ENCODE results near the gene PEX6.

The PEX6 gene

GRCh38 chr6:42996513-42996912, 17.5 kb upstream of the PEX6 start:
- DNase-seq (ENCODE audit: extremely low read depth in 1 of 2, low read depth in 1 of 2): no peak

DNA sequence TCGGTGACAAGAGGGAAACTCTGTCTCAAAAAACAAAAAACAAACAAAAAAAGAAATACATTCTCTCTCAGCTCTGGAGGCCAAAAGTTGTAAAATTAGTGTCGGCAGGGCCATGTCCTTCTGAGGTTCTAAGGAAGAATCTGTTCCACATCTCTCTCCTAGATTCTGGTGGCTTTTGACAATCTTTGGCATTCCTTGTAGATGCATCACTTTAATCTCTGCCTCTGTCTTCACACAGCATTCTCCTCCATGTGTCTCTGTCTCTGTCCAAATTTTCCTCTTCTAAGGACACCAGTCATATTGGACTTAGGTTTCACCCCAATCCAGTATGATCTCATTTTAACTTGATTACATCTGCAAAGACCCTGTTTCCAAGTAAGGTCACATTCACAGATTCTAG, 14.5 kb upstream of the PEX6 start:
- DNase-seq (ENCODE audit: extremely low read depth in 1 of 2, low read depth in 1 of 2): no peak

- no peak for DNase-seq (ENCODE audit: extremely low read depth in 1 of 2, low read depth in 1 of 2)
Observed at GRCh38 chr6:42989923-42990322, 10.9 kb upstream of the PEX6 start.

DNA sequence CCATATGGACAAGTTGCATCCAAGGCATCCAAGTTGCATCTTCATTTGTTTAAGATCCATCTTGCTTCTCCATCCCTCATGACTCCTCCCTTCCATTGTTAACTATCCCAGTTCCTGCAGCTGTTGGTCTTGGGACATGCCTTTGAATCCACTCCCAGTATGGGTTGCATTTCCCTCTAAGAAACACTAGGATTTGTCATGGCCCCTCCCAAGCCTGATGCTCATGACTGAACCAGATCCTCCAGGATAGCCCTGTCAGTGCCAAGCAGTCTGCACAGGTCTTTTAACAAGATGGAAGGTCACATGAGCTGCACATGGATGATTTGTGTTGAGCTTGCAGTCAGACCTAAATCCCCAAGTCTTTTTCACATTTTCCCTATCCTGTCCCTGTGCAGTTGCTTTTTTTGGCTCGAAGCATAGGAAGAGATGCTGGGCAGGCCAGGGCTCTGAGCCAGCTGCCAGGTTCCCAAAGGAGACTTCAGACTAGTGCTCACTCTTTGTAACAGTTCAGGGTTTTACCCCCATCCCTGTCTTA, 9.6 kb upstream of the PEX6 start:
- DNase-seq (ENCODE audit: extremely low read depth in 1 of 2, low read depth in 1 of 2): no peak

DNA sequence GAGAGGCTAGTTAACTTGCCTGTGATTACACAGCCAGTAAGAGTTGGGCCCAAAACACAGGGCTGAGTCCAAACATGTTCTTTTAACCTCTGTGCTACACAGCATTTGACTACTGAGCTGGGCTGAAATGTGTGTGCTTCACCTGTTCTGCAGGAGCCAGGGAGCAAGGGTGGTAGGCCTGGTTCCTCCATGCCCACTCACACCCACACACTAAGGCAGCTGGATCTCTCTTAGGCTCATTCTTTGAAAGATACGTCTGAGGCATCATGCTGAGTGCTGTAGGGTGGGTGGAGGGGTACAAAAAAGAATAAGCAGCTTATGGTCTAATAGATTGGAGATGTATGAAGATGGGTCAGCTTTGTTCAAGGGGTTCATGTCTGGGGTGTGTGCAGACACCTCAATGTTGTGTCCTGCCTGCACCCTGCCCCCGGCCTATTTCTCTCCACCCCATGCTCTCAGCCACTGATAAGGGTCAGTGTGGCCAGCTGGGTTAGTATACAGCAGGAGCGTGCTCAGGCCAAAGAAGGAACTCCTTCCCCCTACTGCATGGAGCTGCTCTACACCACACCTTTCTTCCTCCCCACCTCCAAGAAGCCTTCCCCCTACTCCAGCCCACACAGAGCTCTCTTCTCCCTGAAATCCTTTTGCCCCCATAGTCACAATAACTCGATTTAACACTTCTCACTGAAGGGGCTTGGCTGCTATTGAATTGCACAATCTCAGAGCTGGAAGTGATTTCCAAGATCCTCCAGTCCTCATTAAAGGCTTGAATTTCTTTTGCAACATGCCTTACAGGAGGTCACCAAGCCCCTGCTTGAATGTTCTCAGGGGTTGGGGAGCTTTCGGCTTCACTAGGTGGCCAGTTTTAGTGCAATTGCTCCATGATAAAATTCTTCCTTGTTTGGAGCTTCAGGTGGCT, 8.8 kb upstream of the PEX6 start:
- DNase-seq (ENCODE audit: extremely low read depth in 1 of 2, low read depth in 1 of 2): no peak

DNA sequence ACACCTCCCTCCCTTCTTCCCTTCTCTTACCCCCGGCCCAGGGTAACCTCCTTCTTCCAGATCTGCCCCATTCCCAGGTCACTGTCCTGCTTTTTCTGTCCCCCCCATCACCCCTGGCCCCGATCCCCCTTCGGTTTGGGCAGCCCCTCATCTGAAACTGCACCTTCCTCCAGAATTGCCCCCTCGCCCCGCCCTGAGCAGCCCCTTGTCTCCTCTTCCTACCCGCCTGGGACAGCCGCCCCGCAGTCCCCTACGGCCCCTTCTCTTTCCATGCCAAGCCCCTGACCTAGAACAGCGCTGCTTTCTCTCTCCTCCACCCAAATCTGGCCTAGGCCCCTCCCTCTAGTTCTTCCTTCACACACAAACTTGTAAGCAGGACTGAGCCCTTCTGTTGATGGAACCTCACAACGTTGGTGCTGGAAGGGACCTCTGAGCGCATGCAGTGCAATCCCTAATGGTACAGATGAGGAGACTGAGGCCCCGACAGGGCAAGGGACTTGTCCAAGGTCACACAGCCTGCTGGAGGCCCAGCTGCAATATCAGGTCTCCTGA, 6.0 kb upstream of the PEX6 start:
- DNase-seq (ENCODE audit: extremely low read depth in 1 of 2, low read depth in 1 of 2): no peak

DNA sequence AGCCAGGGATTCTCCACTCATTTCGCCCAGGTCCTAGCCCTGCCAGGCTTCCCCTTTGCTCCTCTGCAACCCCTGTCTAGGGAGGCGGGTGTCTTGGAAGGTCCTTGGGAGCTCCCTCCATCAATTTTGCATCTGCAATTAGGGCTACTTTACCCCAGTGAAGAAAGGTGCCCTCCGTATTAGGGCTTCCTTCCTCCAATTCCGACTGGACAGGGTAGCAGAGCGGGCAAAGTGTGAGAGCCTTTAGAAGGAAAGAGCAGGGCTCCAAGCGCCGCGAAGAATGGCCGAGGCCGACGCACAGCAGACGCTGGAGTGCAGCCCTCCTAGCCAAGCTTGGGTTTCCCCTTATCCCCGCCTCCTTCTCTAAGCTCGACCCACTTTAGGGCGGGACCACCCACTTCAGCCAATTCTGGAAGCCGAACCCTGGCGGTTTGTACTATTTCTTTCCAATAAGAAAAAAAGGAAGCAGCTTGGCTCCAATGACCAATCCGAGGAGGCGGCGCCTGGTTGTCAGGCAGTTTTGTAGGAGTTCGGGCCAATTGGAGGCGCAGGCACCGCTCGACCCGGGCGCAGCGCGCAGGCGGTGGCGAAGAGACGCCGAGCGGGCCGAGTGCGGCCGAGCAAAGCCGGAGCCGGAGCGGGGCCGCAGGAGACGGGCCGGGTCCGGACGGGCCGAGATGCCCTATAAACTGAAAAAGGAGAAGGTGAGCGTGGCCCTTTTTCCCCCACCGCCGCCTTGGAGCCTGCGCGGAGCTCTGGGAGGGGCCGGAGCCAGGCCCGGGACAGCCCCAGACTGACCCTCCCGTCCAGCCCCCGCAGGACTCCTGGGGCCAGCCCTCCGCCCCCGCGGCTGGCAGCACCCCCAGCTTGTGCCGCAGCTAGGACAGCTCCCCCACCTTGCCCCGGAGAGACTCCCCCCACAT, 5.3 kb upstream of the PEX6 start, which contains the start of gene PPP2R5D:
Gene PPP2R5D (plus strand): TSS at position 570 of the 923 bp plus-strand sequence. CDS start 108 bp downstream, at position 678.
- peak; percentile 92 to 97 for DNase-seq (ENCODE audit: extremely low read depth in 1 of 2, low read depth in 1 of 2)

- no peak for DNase-seq (ENCODE audit: extremely low read depth in 1 of 2, low read depth in 1 of 2)
Observed at GRCh38 chr6:42981836-42982235, 2.9 kb upstream of the PEX6 start.

GRCh38 chr6:42979523-42980177, 669 bp upstream of the PEX6 start:
- no peak for DNase-seq (ENCODE audit: extremely low read depth in 1 of 2, low read depth in 1 of 2)

DNA sequence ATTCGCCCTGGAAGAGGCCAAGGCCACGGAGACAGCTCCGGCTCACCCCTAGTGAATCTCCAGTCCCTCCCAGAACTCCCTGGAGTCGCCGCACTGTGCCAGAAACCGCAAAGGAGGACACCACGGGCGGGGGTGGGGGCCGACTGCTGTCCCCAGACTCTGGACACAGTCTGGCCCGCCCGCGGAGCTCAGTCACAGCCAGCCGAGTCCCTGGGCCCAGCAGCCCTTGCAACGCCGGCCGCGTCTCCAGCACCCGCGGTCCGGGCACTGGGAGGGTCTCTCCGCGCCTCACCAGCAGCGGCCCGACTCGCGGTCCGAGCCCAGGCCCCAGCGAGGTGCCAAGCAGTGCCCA, 518 bp downstream of the PEX6 start:
- DNase-seq (ENCODE audit: extremely low read depth in 1 of 2, low read depth in 1 of 2): no peak

GRCh38 chr6:42974919-42975505, 4.0 kb downstream of the PEX6 start:
- no peak for DNase-seq (ENCODE audit: extremely low read depth in 1 of 2, low read depth in 1 of 2)

DNA sequence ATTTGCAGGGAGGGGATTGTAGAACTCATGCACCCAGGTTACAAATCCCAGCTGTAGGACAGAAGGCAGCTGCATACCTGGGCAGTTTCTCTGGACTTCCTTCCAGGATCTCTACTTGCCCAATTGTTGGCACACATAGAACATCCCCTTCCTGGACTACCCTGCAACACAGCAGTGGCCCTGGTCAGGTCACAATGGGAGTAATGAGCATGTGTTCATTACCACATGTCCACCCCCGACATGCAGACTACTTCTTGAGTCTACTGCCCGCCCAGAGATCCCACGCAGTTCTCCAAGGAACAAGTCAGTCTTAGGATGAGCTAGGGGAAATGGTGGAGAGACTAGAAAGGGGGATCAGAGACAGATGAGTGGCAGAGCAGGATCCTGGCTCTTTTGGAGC, 5.1 kb downstream of the PEX6 start:
- no peak for DNase-seq (ENCODE audit: extremely low read depth in 1 of 2, low read depth in 1 of 2)

- DNase-seq (ENCODE audit: extremely low read depth in 1 of 2, low read depth in 1 of 2): no peak
Observed at GRCh38 chr6:42971746-42972327, 7.1 kb downstream of the PEX6 start.

- DNase-seq (ENCODE audit: extremely low read depth in 1 of 2, low read depth in 1 of 2): no peak
Observed at GRCh38 chr6:42970871-42971612, 7.9 kb downstream of the PEX6 start.

DNA sequence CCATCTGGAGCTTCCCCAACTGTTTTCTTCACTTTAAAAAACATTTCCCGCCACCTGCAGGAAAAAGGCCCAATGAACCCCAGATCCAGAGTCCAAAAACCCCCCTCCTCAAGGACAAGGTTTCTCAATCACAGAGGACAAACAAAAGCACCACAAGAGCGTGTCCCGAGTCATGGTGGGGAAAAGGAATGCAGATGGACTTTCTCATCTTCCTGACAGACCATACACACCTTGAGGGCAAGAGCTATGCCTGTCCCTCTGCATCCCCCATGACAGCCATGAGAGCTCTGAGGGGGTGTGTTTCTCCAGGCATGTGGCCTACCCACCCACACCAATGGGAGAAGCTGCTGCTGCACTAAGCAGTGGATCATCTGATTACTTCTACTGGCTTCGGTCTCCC, 9.0 kb downstream of the PEX6 start:
- no peak for DNase-seq (ENCODE audit: extremely low read depth in 1 of 2, low read depth in 1 of 2)

GRCh38 chr6:42969431-42969830, 9.6 kb downstream of the PEX6 start:
- no peak for DNase-seq (ENCODE audit: extremely low read depth in 1 of 2, low read depth in 1 of 2)

DNA sequence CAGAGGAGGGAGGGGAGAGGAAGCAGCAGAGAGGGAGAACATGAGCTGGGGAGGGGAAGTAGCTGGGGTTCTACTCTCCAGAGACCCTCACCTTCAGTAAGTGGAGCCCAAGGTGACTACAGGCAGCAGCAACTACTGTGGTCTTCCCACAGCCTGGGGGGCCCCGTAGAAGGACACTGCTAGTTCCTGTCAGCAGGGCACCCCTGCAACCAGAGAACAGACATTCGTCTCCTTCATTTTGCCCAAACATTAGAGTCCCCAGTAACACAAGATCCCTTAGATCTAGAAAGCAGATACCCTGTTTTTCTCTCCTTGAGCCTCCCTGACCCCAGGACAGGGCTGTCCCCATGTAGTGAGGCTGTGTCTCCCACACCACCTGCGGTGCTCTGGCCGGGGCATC, 10.2 kb downstream of the PEX6 start:
- DNase-seq (ENCODE audit: extremely low read depth in 1 of 2, low read depth in 1 of 2): no peak

GRCh38 chr6:42968126-42968701, 10.8 kb downstream of the PEX6 start:
- no peak for DNase-seq (ENCODE audit: extremely low read depth in 1 of 2, low read depth in 1 of 2)

DNA sequence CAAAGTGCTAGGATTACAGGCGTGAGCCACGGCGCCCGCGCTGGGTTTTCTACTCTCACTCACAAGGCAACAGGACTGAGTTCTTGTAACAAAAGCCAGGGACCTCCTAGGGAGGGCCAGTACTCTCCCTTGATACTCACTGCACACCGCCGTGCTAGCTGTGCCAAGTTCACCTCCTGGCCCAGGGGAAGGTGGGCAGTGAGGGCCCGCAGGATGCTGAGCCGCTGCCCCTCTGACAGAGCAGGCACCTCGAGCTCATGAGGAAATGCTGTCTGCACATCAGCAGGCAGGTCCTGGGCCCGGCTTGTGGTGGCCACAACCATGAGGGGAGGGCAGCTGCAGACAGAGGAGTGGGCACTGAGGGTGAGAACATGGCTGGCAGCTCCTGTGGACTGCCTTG, 11.8 kb downstream of the PEX6 start:
- no peak for DNase-seq (ENCODE audit: extremely low read depth in 1 of 2, low read depth in 1 of 2)

All from stimulated activated CD8-positive, alpha-beta memory T cell treated with anti-CD3 and anti-CD28 coated beads, Interleukin-7, amount 100 ng/mL, for 48 hours (primary cell).